OCI-LY3 (cell line): Measurements from ENCODE around the gene IRS2.

ENCODE experiments used
- EZH2phosphoT487 ChIP-seq: fragments of 200-600 bp; shearing (Covaris generic); IDR thresholded peaks from 2 replicates; pipeline ENCODE4 v1.6.1; 2018; ENCODE audit warnings: antibody characterized with exemption, mixed run types, low read depth
- TF ChIP-seq, protein P1 (sequence below): fragments of 200-600, 300-600 bp; sonication (generic); IDR thresholded peaks from 2 replicates; pipeline ENCODE4 v1.5.1; 2014; ENCODE audit warnings: antibody characterized with exemption, low read length, low read depth

DNA sequence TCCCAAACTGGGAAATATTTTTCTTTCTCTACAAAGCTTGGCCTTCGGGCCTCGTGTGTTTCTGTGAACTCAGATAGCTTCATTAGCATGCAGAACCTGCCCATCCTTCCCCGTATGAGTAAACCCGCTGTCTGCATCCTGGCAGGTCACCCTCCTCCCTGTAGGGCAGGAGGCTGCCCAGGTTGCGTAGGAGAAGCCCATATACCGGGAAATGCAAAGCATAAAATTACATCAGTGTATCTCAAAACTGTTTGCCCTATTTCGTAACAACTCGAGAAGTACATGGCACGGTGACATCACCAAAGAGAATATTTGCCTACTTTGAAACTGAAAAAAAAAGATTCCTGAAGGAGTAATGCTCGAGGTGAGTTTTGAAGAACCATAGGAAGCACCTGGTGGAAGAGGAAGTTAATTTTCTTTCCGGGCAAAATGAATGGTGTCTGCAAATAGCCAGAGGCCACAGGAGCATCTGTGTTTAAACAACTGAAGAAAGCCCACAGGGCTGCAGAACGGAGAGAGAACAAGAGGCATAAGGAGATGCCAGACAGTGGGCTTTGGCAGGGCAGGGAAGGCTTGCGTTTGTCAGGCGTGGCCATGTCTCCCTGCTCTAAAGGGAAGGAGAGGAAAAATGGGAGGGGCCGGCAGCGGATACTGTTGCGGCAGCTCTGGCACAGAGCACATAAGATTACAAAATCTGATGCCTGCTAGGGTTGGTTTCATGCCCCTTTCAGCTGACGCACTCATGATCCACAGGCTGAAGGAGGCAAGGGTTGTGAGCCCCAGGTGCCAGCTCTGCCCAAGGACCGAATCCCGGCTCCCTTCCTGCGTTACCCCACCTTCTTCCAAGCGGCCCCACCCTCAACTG is 81.4 kb downstream of the IRS2 start:
- TF ChIP-seq, protein P1, sequence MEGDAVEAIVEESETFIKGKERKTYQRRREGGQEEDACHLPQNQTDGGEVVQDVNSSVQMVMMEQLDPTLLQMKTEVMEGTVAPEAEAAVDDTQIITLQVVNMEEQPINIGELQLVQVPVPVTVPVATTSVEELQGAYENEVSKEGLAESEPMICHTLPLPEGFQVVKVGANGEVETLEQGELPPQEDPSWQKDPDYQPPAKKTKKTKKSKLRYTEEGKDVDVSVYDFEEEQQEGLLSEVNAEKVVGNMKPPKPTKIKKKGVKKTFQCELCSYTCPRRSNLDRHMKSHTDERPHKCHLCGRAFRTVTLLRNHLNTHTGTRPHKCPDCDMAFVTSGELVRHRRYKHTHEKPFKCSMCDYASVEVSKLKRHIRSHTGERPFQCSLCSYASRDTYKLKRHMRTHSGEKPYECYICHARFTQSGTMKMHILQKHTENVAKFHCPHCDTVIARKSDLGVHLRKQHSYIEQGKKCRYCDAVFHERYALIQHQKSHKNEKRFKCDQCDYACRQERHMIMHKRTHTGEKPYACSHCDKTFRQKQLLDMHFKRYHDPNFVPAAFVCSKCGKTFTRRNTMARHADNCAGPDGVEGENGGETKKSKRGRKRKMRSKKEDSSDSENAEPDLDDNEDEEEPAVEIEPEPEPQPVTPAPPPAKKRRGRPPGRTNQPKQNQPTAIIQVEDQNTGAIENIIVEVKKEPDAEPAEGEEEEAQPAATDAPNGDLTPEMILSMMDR, result no peak
- TF ChIP-seq EZH2phosphoT487, result no peak
